Dendritic cell treated with granulocyte-macrophage colony-stimulating factor and Interleukin-4, amounts not matched to agents 40 ng/mL and 50 ng/mL, for 4 days (primary cell): ENCODE measurements around the gene ZNF582.

Experiments used
- H3K27ac Mint-ChIP-seq: one replicate; pipeline ENCODE4 v1.8.0; 2022; ENCODE audit warnings: mild to moderate bottlenecking, mixed read lengths
- H3K27me3 Mint-ChIP-seq: one replicate; pipeline ENCODE4 v1.8.0; 2022; ENCODE audit warnings: mild to moderate bottlenecking, mixed read lengths
- H3K36me3 Mint-ChIP-seq: one replicate; pipeline ENCODE4 v1.8.0; 2022; ENCODE audit warnings: low read depth, mixed read lengths
- H3K4me1 Mint-ChIP-seq: one replicate; pipeline ENCODE4 v1.8.0; 2022; ENCODE audit warnings: low read depth, mixed read lengths
- H3K4me3 Mint-ChIP-seq: one replicate; pipeline ENCODE4 v1.8.0; 2022; ENCODE audit warnings: mild to moderate bottlenecking, moderate library complexity, mixed read lengths
- H3K9me3 Mint-ChIP-seq: one replicate; pipeline ENCODE4 v1.8.0; 2022; ENCODE audit warnings: mixed read lengths
- intact Hi-C: fragments of 100-400 bp; cut with micrococcal nuclease; formaldehyde crosslinking; loops from one replicate; pipeline ENCODE4 v1.15.0; 2022

The ZNF582 gene

GRCh38 chr19:56393119-56394012 lies at the start of gene ZNF582:
Gene ZNF582 (minus strand): TSS chr19:56393534. CDS start chr19:56391752, 1,782 bp downstream.
- peaks cover 54% of the 10 kb centered on the region for H3K36me3 Mint-ChIP-seq
- H3K9me3 Mint-ChIP-seq: peaks cover 95% of the 10 kb centered on the region
- intact Hi-C loops: loop anchor here (1.0 kb wide), 1 partner anchor 11 kb away; the partner anchor contains the start of gene ZNF583
- peak within 1 kb of the TSS; percentile 87 for H3K27ac Mint-ChIP-seq
- H3K4me1 Mint-ChIP-seq: peaks cover 10% of the 10 kb centered on the region
- H3K27me3 Mint-ChIP-seq: peaks cover 1% of the 10 kb centered on the region
- H3K4me3 Mint-ChIP-seq: peak within 1 kb of the TSS; percentile 82

GRCh38 chr19:56441206-56441792 lies 48.0 kb upstream of the ZNF582 start:
- no peaks in the 10 kb centered on the region for H3K4me1 Mint-ChIP-seq
- H3K9me3 Mint-ChIP-seq: peaks cover 84% of the 10 kb centered on the region
- no peak overlapping the region for H3K4me3 Mint-ChIP-seq
- intact Hi-C loops: no loop called here
- no peaks in the 10 kb centered on the region for H3K36me3 Mint-ChIP-seq
- no peak overlapping the region for H3K27ac Mint-ChIP-seq
- H3K27me3 Mint-ChIP-seq: no peaks in the 10 kb centered on the region

- Mint-ChIP-seq H3K9me3 (peaks cover 95% of the 10 kb centered on the region), H3K4me3 (no peak overlapping the region), H3K4me1 (no peaks in the 10 kb centered on the region), H3K36me3 (peaks cover 56% of the 10 kb centered on the region), H3K27ac (no peak overlapping the region), H3K27me3 (no peaks in the 10 kb centered on the region)
- intact Hi-C loops: no loop called here
Measured at GRCh38 chr19:56423985-56424353, 30.6 kb upstream of the ZNF582 start.

GRCh38 chr19:56423276-56423984 lies 30.1 kb upstream of the ZNF582 start:
- intact Hi-C loops: no loop called here
- Mint-ChIP-seq H3K9me3 (peaks cover 96% of the 10 kb centered on the region), H3K36me3 (peaks cover 62% of the 10 kb centered on the region), H3K27me3 (no peaks in the 10 kb centered on the region), H3K27ac (no peak overlapping the region), H3K4me1 (no peaks in the 10 kb centered on the region), H3K4me3 (no peak overlapping the region)

GRCh38 chr19:56405062-56405461 lies 11.7 kb upstream of the ZNF582 start:
- peaks cover 15% of the 10 kb centered on the region for H3K4me1 Mint-ChIP-seq
- H3K27me3 Mint-ChIP-seq: no peaks in the 10 kb centered on the region
- peaks cover 70% of the 10 kb centered on the region for H3K36me3 Mint-ChIP-seq
- H3K4me3 Mint-ChIP-seq: peak overlapping the region; percentile 76
- intact Hi-C loops: no loop called here
- peak overlapping the region; percentile 98 for H3K27ac Mint-ChIP-seq
- peaks cover 85% of the 10 kb centered on the region for H3K9me3 Mint-ChIP-seq

GRCh38 chr19:56404705-56405056 lies 11.3 kb upstream of the ZNF582 start:
- peaks cover 85% of the 10 kb centered on the region for H3K9me3 Mint-ChIP-seq

GRCh38 chr19:56403764-56404704 lies 10.7 kb upstream of the ZNF582 start, which contains the start of gene ZNF583:
Gene ZNF583 (plus strand): TSS chr19:56404332. CDS start chr19:56407115, 2,783 bp downstream.
- peak within 1 kb of the TSS; percentile 98 for H3K27ac Mint-ChIP-seq
- intact Hi-C loops: loop anchor here (1.0 kb wide), 1 partner anchor 11 kb away; the partner anchor contains the start of gene ZNF582
- H3K27me3 Mint-ChIP-seq: no peaks in the 10 kb centered on the region
- peaks cover 85% of the 10 kb centered on the region for H3K9me3 Mint-ChIP-seq
- H3K4me3 Mint-ChIP-seq: peak within 1 kb of the TSS; percentile 76
- H3K4me1 Mint-ChIP-seq: peaks cover 15% of the 10 kb centered on the region
- peaks cover 68% of the 10 kb centered on the region for H3K36me3 Mint-ChIP-seq

More at GRCh38 chr19:56404705-56405056, 11.3 kb upstream of the ZNF582 start:
- Mint-ChIP-seq H3K27me3 (no peaks in the 10 kb centered on the region), H3K4me3 (peak overlapping the region; percentile 76), H3K4me1 (peaks cover 15% of the 10 kb centered on the region), H3K27ac (peak overlapping the region; percentile 98), H3K36me3 (peaks cover 68% of the 10 kb centered on the region)
- intact Hi-C loops: loop anchor here (1.0 kb wide), 1 partner anchor 11 kb away; the partner anchor contains the start of gene ZNF582

GRCh38 chr19:56403261-56403660 lies 9.9 kb upstream of the ZNF582 start:
- Mint-ChIP-seq H3K27ac (peak overlapping the region; percentile 98), H3K27me3 (no peaks in the 10 kb centered on the region), H3K4me1 (peaks cover 15% of the 10 kb centered on the region), H3K9me3 (peaks cover 85% of the 10 kb centered on the region), H3K4me3 (peak overlapping the region; percentile 76), H3K36me3 (peaks cover 68% of the 10 kb centered on the region)
- intact Hi-C loops: no loop called here

GRCh38 chr19:56400485-56400884 lies 7.2 kb upstream of the ZNF582 start:
- Mint-ChIP-seq H3K4me1 (peaks cover 14% of the 10 kb centered on the region), H3K27me3 (no peaks in the 10 kb centered on the region), H3K27ac (no peak overlapping the region), H3K9me3 (peaks cover 86% of the 10 kb centered on the region), H3K4me3 (no peak overlapping the region), H3K36me3 (peaks cover 52% of the 10 kb centered on the region)
- intact Hi-C loops: no loop called here

GRCh38 chr19:56398809-56399208 lies 5.5 kb upstream of the ZNF582 start:
- Mint-ChIP-seq H3K27me3 (no peaks in the 10 kb centered on the region), H3K36me3 (peaks cover 39% of the 10 kb centered on the region)
- intact Hi-C loops: no loop called here

GRCh38 chr19:56383826-56384605 lies 9.3 kb downstream of the ZNF582 start:
- Mint-ChIP-seq H3K36me3 (peaks cover 35% of the 10 kb centered on the region), H3K27me3 (no peaks in the 10 kb centered on the region)

More at GRCh38 chr19:56398809-56399208, 5.5 kb upstream of the ZNF582 start:
- H3K27ac Mint-ChIP-seq: no peak overlapping the region
- H3K9me3 Mint-ChIP-seq: peaks cover 90% of the 10 kb centered on the region
- H3K4me1 Mint-ChIP-seq: peaks cover under 1% of the 10 kb centered on the region
- H3K4me3 Mint-ChIP-seq: no peak overlapping the region

GRCh38 chr19:56377105-56377924 lies 16.0 kb downstream of the ZNF582 start:
- Mint-ChIP-seq H3K9me3 (peaks cover 94% of the 10 kb centered on the region), H3K36me3 (peaks cover 68% of the 10 kb centered on the region), H3K27ac (no peak overlapping the region), H3K27me3 (no peaks in the 10 kb centered on the region), H3K4me1 (no peaks in the 10 kb centered on the region), H3K4me3 (no peak overlapping the region)
- intact Hi-C loops: no loop called here

More at GRCh38 chr19:56383826-56384605, 9.3 kb downstream of the ZNF582 start:
- intact Hi-C loops: no loop called here
- no peak overlapping the region for H3K4me3 Mint-ChIP-seq
- H3K9me3 Mint-ChIP-seq: peaks cover 87% of the 10 kb centered on the region
- no peaks in the 10 kb centered on the region for H3K4me1 Mint-ChIP-seq
- H3K27ac Mint-ChIP-seq: no peak overlapping the region
